Ureter (tissue), 1 donor: ENCODE measurements around the gene TRABD2B. TPM values are rescaled to one million over a fixed set of nuclear protein-coding genes. Genes with fewer than 3 reads are reported as not detected.
A peak's percentile ranks its signal among the peaks of the same experiment; 100 is the strongest.

Experiments
- DNase-seq: peaks from one replicate; pipeline ENCODE4 v3.0.0-alpha.2; 2020; ENCODE audit warnings: low spot score
- total RNA-seq: library from RNA; stranded (reverse); gene quantifications from one replicate; pipeline ENCODE4 v1.2.4, GENCODE V29; 2023
- donor health status: DM: yes; HTN: yes; CAD: no.

The TRABD2B gene
- total RNA-seq, 1 donor from 2014 or later = 4.6 TPM

GRCh38 chr1:47758341-47759250 is 238.6 kb downstream of the TRABD2B start:
- DNase-seq = no peak

GRCh38 chr1:47757226-47757975 is 239.8 kb downstream of the TRABD2B start:
- no peak for DNase-seq

GRCh38 chr1:47756411-47756810 is 240.8 kb downstream of the TRABD2B start:
- DNase-seq = no peak

- no peak for DNase-seq
Observed at GRCh38 chr1:47756006-47756405, 241.2 kb downstream of the TRABD2B start.

GRCh38 chr1:47755101-47755990 is 241.8 kb downstream of the TRABD2B start:
- no peak for DNase-seq

- no peak for DNase-seq
Observed at GRCh38 chr1:47754221-47754620, 243.0 kb downstream of the TRABD2B start.

- no peak for DNase-seq
Observed at GRCh38 chr1:47753808-47754207, 243.4 kb downstream of the TRABD2B start.

GRCh38 chr1:47752559-47752958 is 244.6 kb downstream of the TRABD2B start:
- DNase-seq = no peak

GRCh38 chr1:47751996-47752451 is 245.2 kb downstream of the TRABD2B start:
- DNase-seq = peak; percentile 69

GRCh38 chr1:47751193-47751592 is 246.0 kb downstream of the TRABD2B start:
- DNase-seq = no peak

GRCh38 chr1:47745715-47746609 is 251.2 kb downstream of the TRABD2B start:
- no peak for DNase-seq

- DNase-seq = no peak
Observed at GRCh38 chr1:47742890-47743760, 254.1 kb downstream of the TRABD2B start.

GRCh38 chr1:47738560-47739182 is 258.5 kb downstream of the TRABD2B start:
- DNase-seq = peak; percentile 61

GRCh38 chr1:47732489-47732888 is 264.7 kb downstream of the TRABD2B start:
- DNase-seq = no peak

- no peak for DNase-seq
Observed at GRCh38 chr1:47731730-47732129, 265.5 kb downstream of the TRABD2B start.

- DNase-seq = no peak
Observed at GRCh38 chr1:47729685-47730084, 267.5 kb downstream of the TRABD2B start.

GRCh38 chr1:47727697-47728085 is 269.5 kb downstream of the TRABD2B start:
- no peak for DNase-seq

- DNase-seq = no peak
Observed at GRCh38 chr1:47727051-47727696, 270.0 kb downstream of the TRABD2B start.
